Uterus (tissue), 4 donors: ENCODE results near the gene SNRNP40. TPM values are rescaled to one million over a fixed set of nuclear protein-coding genes. Genes with fewer than 3 reads are reported as not detected.

Experiments
- DNase-seq, 2 donors: peaks; one replicate each; pipeline ENCODE4 v3.0.0-alpha.2; 2019 to 2020
- H3K27ac ChIP-seq, 2 donors: fragments of 200-600 bp; sonication (generic); 1 replicate in 1 of 2; 2 replicates in 1 of 2; pipeline ENCODE4 v1.5.1; 2016 to 2018
- H3K27me3 ChIP-seq, 2 donors: fragments of 200-600 bp; sonication (generic); one replicate each; pipeline ENCODE4 v1.5.1; 2018 to 2019; ENCODE audit warnings: control low read depth in 1 of 2
- H3K36me3 ChIP-seq, 2 donors: fragments of 200-600 bp; sonication (generic); one replicate each; pipeline ENCODE4 v1.5.1; 2019; ENCODE audit warnings: control low read depth in 1 of 2
- H3K4me1 ChIP-seq, 2 donors: fragments of 200-600 bp; sonication (generic); one replicate each; pipeline ENCODE4 v1.5.1; 2018 to 2019; ENCODE audit warnings: control low read depth in 1 of 2
- H3K4me3 ChIP-seq, 2 donors: fragments of 200-600 bp; sonication (generic); 1 replicate in 1 of 2; 2 replicates in 1 of 2; pipeline ENCODE4 v1.5.1; 2018 to 2019; ENCODE audit warnings: mild to moderate bottlenecking in 1 of 2
- H3K9me3 ChIP-seq, 2 donors: fragments of 200-600 bp; sonication (generic); one replicate each; pipeline ENCODE4 v1.5.1; 2019; ENCODE audit warnings: control low read depth in 1 of 2
- CTCF ChIP-seq, 4 experiments: fragments of 200-600 bp in 2 of 4; fragments of 450-650 bp in 2 of 4; sonication (generic) in 2 of 4; IDR thresholded peaks; one replicate each; pipeline ENCODE4 v1.5.1; 2016 to 2019; ENCODE audit warnings: antibody characterized with exemption in 4 of 4, mild to moderate bottlenecking in 2 of 4, moderate library complexity in 1 of 4
- POLR2A ChIP-seq, 2 donors: fragments of 450-650 bp; IDR thresholded peaks; one replicate each; pipeline ENCODE4 v1.6.1; 2016; ENCODE audit warnings: antibody characterized with exemption in 2 of 2, mild to moderate bottlenecking in 1 of 2, moderate library complexity in 1 of 2
- intact Hi-C: fragments of 100-400 bp; cut with DNase I; formaldehyde crosslinking; loops from one replicate; pipeline ENCODE4 v1.15.1; 2023; ENCODE audit warnings: low total_unique reads
- total RNA-seq, 4 donors: library from RNA; depleted of rRNA in 3 of 4; stranded (reverse); fragments of >200 nt in 3 of 4; gene quantifications; one replicate each; pipeline versions ENCODE4 v1.1.0 to v1.2.4, GENCODE V29; 2014 to 2023
- donor health status: DM: yes; HTN: yes; CAD: no.

SNRNP40 gene
- total RNA-seq, 4 donors from 2014 or later: 35.1 to 99.5 (median 58.5) TPM

GRCh38 chr1:31215065-31215570 is 81.5 kb downstream of the SNRNP40 start:
- DNase-seq: no peak
- TF ChIP-seq POLR2A (IDR thresholded peaks at IDR 0.05): no peak
- TF ChIP-seq CTCF (IDR thresholded peaks at IDR 0.05): no peak

GRCh38 chr1:31214316-31215064 is 82.1 kb downstream of the SNRNP40 start:
- Histone ChIP-seq H3K4me3 (no peak overlapping the region), H3K36me3 (no peaks in the 10 kb centered on the region), H3K4me1 (peaks cover 0 to 8% of the 10 kb centered on the region in 2 donors), H3K27me3 (no peaks in the 10 kb centered on the region), H3K9me3 (no peaks in the 10 kb centered on the region), H3K27ac (no peak overlapping the region)
- TF ChIP-seq CTCF (IDR thresholded peaks at IDR 0.05) (no peak), POLR2A (IDR thresholded peaks at IDR 0.05) (no peak)
- intact Hi-C loops: no loop called here
- DNase-seq: no peak

More at GRCh38 chr1:31215065-31215570, 81.5 kb downstream of the SNRNP40 start:
- intact Hi-C loops: no loop called here
- Histone ChIP-seq H3K36me3 (no peaks in the 10 kb centered on the region), H3K4me1 (peaks cover 0 to 8% of the 10 kb centered on the region in 2 donors), H3K27me3 (no peaks in the 10 kb centered on the region), H3K27ac (no peak overlapping the region), H3K4me3 (no peak overlapping the region), H3K9me3 (no peaks in the 10 kb centered on the region)

Other genes starting within 250 kb of the SNRNP40 start
- gene PUM1, start 231.1 kb downstream of the SNRNP40 start, total RNA-seq: 100 to 1,000 TPM in 2 of 4 donors, 10 to 100 TPM in 2; 42.9 to 152 (median 113) TPM
- under 1 TPM in 1 of 4 donors, not detected in 3; 0.55 TPM for gene NKAIN1, start 56.9 kb downstream of the SNRNP40 start, total RNA-seq
- gene ZCCHC17, start 244 bp upstream of the SNRNP40 start, total RNA-seq: 10 to 100 TPM; 23.3 to 36.8 (median 25.0) TPM
- gene FABP3, start 76.3 kb upstream of the SNRNP40 start, total RNA-seq: 10 to 100 TPM in 3 of 4 donors, not detected in 1; 28.2 to 77.6 (median 33.2) TPM
- gene SERINC2, start 116.4 kb upstream of the SNRNP40 start, total RNA-seq: 1 to 10 TPM in 2 of 4 donors, under 1 TPM in 1, not detected in 1; 0.29 to 3.9 (median 1.7) TPM